GM23338 (cell line): ENCODE results near the gene PDCD7. TPM values are rescaled to one million over a fixed set of nuclear protein-coding genes. Genes with fewer than 3 reads are reported as not detected.
"Not testable (repeated sequence)": the region's sequence is repeated elsewhere in the genome, so short reads cannot be mapped to it uniquely, and the experiment has no call there.

Experiments
- ATAC-seq: fragments of 200-7000 bp; cut with Tn5 transposase; 3 replicates; pipeline ENCODE4 v1.9.1; 2020
- DNase-seq: peaks from one replicate; pipeline ENCODE4 v3.0.0-alpha.2; 2015; ENCODE audit warnings: low spot score
- H2AFZ ChIP-seq: fragments of 200-600 bp; sonication (generic); 2 replicates; pipeline ENCODE4 v1.8.0; 2016; ENCODE audit warnings: antibody characterized with exemption, mild to moderate bottlenecking, moderate library complexity
- H3F3A ChIP-seq: fragments of 200-600 bp; sonication (generic); replicated peaks from 2 replicates; pipeline ENCODE4 v1.8.0; 2017; ENCODE audit warnings: antibody characterized with exemption, mixed run types, low read depth
- H3K27ac ChIP-seq: fragments of 200-600 bp; sonication (generic); 2 replicates; pipeline ENCODE4 v1.6.1; 2016; ENCODE audit warnings: low read depth
- H3K27me3 ChIP-seq: fragments of 200-600 bp; sonication (generic); 2 replicates; pipeline ENCODE4 v1.8.0; 2016; ENCODE audit warnings: mild to moderate bottlenecking, mixed run types, moderate library complexity; ENCODE audit not compliant: insufficient read depth
- H3K36me3 ChIP-seq: fragments of 200-600 bp; sonication (generic); 2 replicates; pipeline ENCODE4 v1.8.0; 2016; ENCODE audit warnings: mild to moderate bottlenecking; ENCODE audit not compliant: insufficient read depth
- H3K4me1 ChIP-seq: fragments of 200-600 bp; sonication (generic); 2 replicates; pipeline ENCODE4 v1.8.0; 2016; ENCODE audit warnings: mild to moderate bottlenecking, moderate library complexity; ENCODE audit not compliant: insufficient read depth
- H3K4me2 ChIP-seq: fragments of 200-600 bp; sonication (generic); 2 replicates; pipeline ENCODE4 v1.7.1; 2017; ENCODE audit warnings: mixed run types
- H3K4me3 ChIP-seq: fragments of 200-600 bp; sonication (generic); 2 replicates; pipeline ENCODE4 v1.6.1; 2016; ENCODE audit warnings: mixed run types
- H3K79me2 ChIP-seq: fragments of 200-600 bp; sonication (generic); replicated peaks from 2 replicates; pipeline ENCODE4 v1.8.0; 2017; ENCODE audit warnings: mild to moderate bottlenecking; ENCODE audit not compliant: insufficient read depth
- H3K9me2 ChIP-seq: fragments of 200-600 bp; sonication (generic); 2 replicates; pipeline ENCODE4 v1.8.0; 2017; ENCODE audit not compliant: insufficient read depth
- H4K20me1 ChIP-seq: fragments of 200-600 bp; sonication (generic); replicated peaks from 2 replicates; pipeline ENCODE4 v1.8.0; 2017; ENCODE audit warnings: mild to moderate bottlenecking; ENCODE audit not compliant: insufficient read depth
- H3K27ac Mint-ChIP-seq: 2 replicates; pipeline ENCODE4 v1.8.0; 2020; ENCODE audit warnings: inconsistent platforms, mild to moderate bottlenecking, moderate library complexity, mixed read lengths
- H3K27me3 Mint-ChIP-seq: 3 replicates; pipeline ENCODE4 v1.8.0; 2022; ENCODE audit warnings: low read depth, mild to moderate bottlenecking, moderate library complexity, mixed read lengths, inconsistent platforms; ENCODE audit not compliant: insufficient read depth, poor library complexity
- H3K36me3 Mint-ChIP-seq: 3 replicates; pipeline ENCODE4 v1.8.0; 2021; ENCODE audit warnings: low read depth, mild to moderate bottlenecking, inconsistent platforms, moderate library complexity, mixed read lengths
- H3K4me1 Mint-ChIP-seq: 3 replicates; pipeline ENCODE4 v1.8.0; 2020; ENCODE audit warnings: mild to moderate bottlenecking, inconsistent platforms, mixed read lengths
- H3K4me3 Mint-ChIP-seq: 3 replicates; pipeline ENCODE4 v1.8.0; 2021; ENCODE audit warnings: moderate library complexity, mild to moderate bottlenecking, inconsistent platforms, mixed read lengths
- H3K9me3 Mint-ChIP-seq: 3 replicates; pipeline ENCODE4 v1.8.0; 2020; ENCODE audit warnings: moderate library complexity, mild to moderate bottlenecking, inconsistent platforms, mixed read lengths
- ETS1 ChIP-seq: IDR thresholded peaks from 2 replicates; pipeline ENCODE4 v1.6.1; 2016; ENCODE audit warnings: antibody characterized with exemption
- NANOG ChIP-seq: IDR thresholded peaks from 2 replicates; pipeline ENCODE4 v1.6.1; 2016; ENCODE audit warnings: antibody characterized with exemption, borderline replicate concordance
- REST ChIP-seq: IDR thresholded peaks from one replicate; pipeline ENCODE4 v1.6.1; 2018; ENCODE audit warnings: antibody characterized with exemption; ENCODE audit not compliant: unreplicated experiment
- ZNF331 ChIP-seq: fragments of 250-450 bp; sonication (Bioruptor Pico); IDR thresholded peaks from 2 replicates; pipeline ENCODE4 v1.5.0; 2020; ENCODE audit warnings: low read depth, mild to moderate bottlenecking, moderate library complexity
- ZNF462 ChIP-seq: fragments of 250-450 bp; sonication (Bioruptor Pico); IDR thresholded peaks from 2 replicates; pipeline ENCODE4 v1.5.0; 2020; ENCODE audit warnings: mild to moderate bottlenecking, moderate library complexity
- polyA plus RNA-seq: library from polyadenylated mRNA; unstranded; fragments of >200 nt; fragmentation: Nextera tagmentation; extraction: Ambion mirVana; gene quantifications from 2 replicates; pipeline ENCODE4 v1.2.1, GENCODE V29; 2016
- total RNA-seq: library from RNA; depleted of rRNA; stranded (reverse); fragments of >200 nt; shearing (Covaris generic); gene quantifications from 2 replicates; pipeline ENCODE4 v1.2.3, GENCODE V29; 2014

Gene PDCD7
- total and polyA plus RNA-seq, 2 experiments from 2014 or later: 16.8 to 21.2 TPM

GRCh38 chr15:65182538-65182937, 48.9 kb upstream of the PDCD7 start (continued):
- TF ChIP-seq ZNF462 (CRISPR knock-in tag) (no peak), ZNF331 (CRISPR knock-in tag) (no peak), ETS1 (no peak), REST (no peak), NANOG (no peak)

GRCh38 chr15:65181582-65182353, 48.2 kb upstream of the PDCD7 start:
- H4K20me1 ChIP-seq: peaks cover 10% of the 10 kb centered on the region; the same call in 1 of the 2 replicates
- H3K9me2 ChIP-seq, H3F3A ChIP-seq, H3K4me3 ChIP-seq, H3K27me3 Mint-ChIP-seq, DNase-seq, H3K4me1 Mint-ChIP-seq, H3K4me1 ChIP-seq, H3K27ac ChIP-seq, H3K27me3 ChIP-seq, H3K4me3 Mint-ChIP-seq, H3K27ac Mint-ChIP-seq, H2AFZ ChIP-seq, ATAC-seq, H3K9me3 Mint-ChIP-seq, H3K4me2 ChIP-seq: not testable (repeated sequence)
- H3K79me2 ChIP-seq: peaks cover 57% of the 10 kb centered on the region
- peaks cover 11% of the 10 kb centered on the region for H3K36me3 ChIP-seq
- peaks cover 17% of the 10 kb centered on the region; the same call in 2 of the 3 replicates for H3K36me3 Mint-ChIP-seq
